GM12878 (cell line): Measurements from ENCODE around the gene PRICKLE4. TPM values are rescaled to one million over a fixed set of nuclear protein-coding genes. Genes with fewer than 3 reads are reported as not detected.

ENCODE experiments used
- ATAC-seq: fragments of 200-7000 bp; cut with Tn5 transposase; 3 replicates; pipeline ENCODE4 v1.9.1; 2020; ENCODE audit warnings: mild to moderate bottlenecking, moderate library complexity
- BruUV-seq: library from RNA; stranded (reverse); fragments of 400-500 nt; replicated peaks from 2 replicates; lab custom pipeline; 2021; lab: Mats Ljungman, UMichigan
- CTCF ChIA-PET: fragments of 300-600 bp; sonication (Branson Sonifier 250); formaldehyde crosslinking; extraction: SDS; loops from one replicate; lab custom pipeline; 2021; ENCODE audit warnings: inconsistent platforms; lab: Yijun Ruan, JAX
- POLR2A ChIA-PET: fragments of 350-600 bp; formaldehyde crosslinking; extraction: SDS; loops from one replicate; lab custom pipeline; 2021; ENCODE audit warnings: inconsistent platforms; lab: Charles Lee
- RAD21 ChIA-PET: fragments of 300-600 bp; sonication (Branson Sonifier 250); formaldehyde crosslinking; loops from one replicate; lab custom pipeline; 2023; ENCODE audit warnings: antibody characterized with exemption; ENCODE audit not compliant: unreplicated experiment; lab: Charles Lee
- SMC1A ChIA-PET: fragments of 300-600 bp; sonication (Branson Sonifier 250); formaldehyde crosslinking; loops from one replicate; lab custom pipeline; 2023; ENCODE audit not compliant: unreplicated experiment, uncharacterized antibody; lab: Charles Lee
- DNase-seq: peaks from one replicate; pipeline ENCODE4 v3.0.0-alpha.2; 2011; ENCODE audit warnings: low read depth, low spot score
- FAIRE-seq: peaks from 3 replicates; lab custom pipeline; 2011; peaks lifted over from hg19 to GRCh38; lab: Jason Lieb, UNC
- H2AFZ ChIP-seq: 2 replicates; pipeline ENCODE4 v1.6.0; 2011; ENCODE audit warnings: low read depth, low read length, control low read depth; ENCODE audit not compliant: control insufficient read depth
- H3K27ac ChIP-seq: 2 replicates; pipeline ENCODE4 v1.5.1; 2011; ENCODE audit warnings: control low read depth; ENCODE audit not compliant: control insufficient read depth, insufficient read depth
- H3K27me3 ChIP-seq, 2 experiments: replicated peaks in 1 of 2; 2 replicates each; pipeline versions ENCODE4 v1.6.0 to v1.6.1; 2011; ENCODE audit warnings: low read length in 1 of 2; ENCODE audit not compliant: control insufficient read depth in 2 of 2, insufficient read depth in 2 of 2
- H3K36me3 ChIP-seq, 2 experiments: 2 replicates each; pipeline ENCODE4 v1.5.1; 2011; ENCODE audit warnings: low read length in 1 of 2; ENCODE audit not compliant: control insufficient read depth in 2 of 2, insufficient read depth in 2 of 2
- H3K4me1 ChIP-seq: 2 replicates; pipeline ENCODE4 v1.6.1; 2011; ENCODE audit warnings: mild to moderate bottlenecking, low read length, moderate library complexity, mixed read lengths; ENCODE audit not compliant: control insufficient read depth, insufficient read depth
- H3K4me2 ChIP-seq: 2 replicates; pipeline ENCODE4 v1.6.0; 2011; ENCODE audit warnings: control low read depth; ENCODE audit not compliant: control insufficient read depth, insufficient read depth
- H3K4me3 ChIP-seq: fragments of 200-600 bp; sonication (generic); 2 replicates; pipeline ENCODE4 v1.5.1; 2016
- H3K79me2 ChIP-seq: 2 replicates; pipeline ENCODE4 v1.6.0; 2011; ENCODE audit warnings: low read length; ENCODE audit not compliant: control insufficient read depth, insufficient read depth
- H3K9ac ChIP-seq: 2 replicates; pipeline ENCODE4 v1.8.0; 2011; ENCODE audit warnings: low read length, control low read depth, mixed read lengths; ENCODE audit not compliant: control insufficient read depth, insufficient read depth
- H3K9me3 ChIP-seq: replicated peaks from 3 replicates; pipeline ENCODE4 v1.5.1; 2011; ENCODE audit warnings: mild to moderate bottlenecking, low read length; ENCODE audit not compliant: control insufficient read depth, insufficient read depth
- H4K20me1 ChIP-seq: 2 replicates; pipeline ENCODE4 v1.6.0; 2011; ENCODE audit not compliant: control insufficient read depth, insufficient read depth
- CBX5 ChIP-seq: sonication (generic); IDR thresholded peaks from 2 replicates; pipeline ENCODE4 v1.6.1; 2016; ENCODE audit warnings: low read depth, moderate library complexity, mild to moderate bottlenecking, inconsistent platforms
- CEBPB ChIP-seq, 2 experiments: fragments of 150-350 bp in 1 of 2; IDR thresholded peaks; 2 replicates each; pipeline ENCODE4 v1.6.1; 2012 to 2014; ENCODE audit warnings: low read depth in 2 of 2, low read length in 2 of 2, borderline replicate concordance in 1 of 2, inconsistent platforms in 1 of 2
- CEBPZ ChIP-seq: fragments of 150-350 bp; IDR thresholded peaks from 2 replicates; pipeline ENCODE4 v1.6.1; 2016; ENCODE audit warnings: low read depth, low read length
- CREM ChIP-seq: IDR thresholded peaks from 2 replicates; pipeline ENCODE4 v1.6.1; 2014; ENCODE audit warnings: antibody characterized with exemption, low read depth
- DPF2 ChIP-seq: fragments of 450-650 bp; IDR thresholded peaks from 2 replicates; pipeline ENCODE4 v1.6.1; 2017; ENCODE audit warnings: mild to moderate bottlenecking
- FOS ChIP-seq: IDR thresholded peaks from 3 replicates; pipeline ENCODE4 v1.6.1; 2011; ENCODE audit warnings: borderline replicate concordance; ENCODE audit not compliant: insufficient read length; ENCODE audit errors: extremely low read depth
- MYB ChIP-seq: fragments of 150-350 bp; IDR thresholded peaks from 2 replicates; pipeline ENCODE4 v1.6.1; 2014; ENCODE audit warnings: mild to moderate bottlenecking, low read depth, low read length, borderline replicate concordance
- PRDM15 ChIP-seq: fragments of 450-650 bp; formaldehyde crosslinking; IDR thresholded peaks from 2 replicates; pipeline ENCODE4 v1.4.0; 2020; ENCODE audit warnings: mild to moderate bottlenecking, moderate library complexity
- RBBP5 ChIP-seq: fragments of 200-600 bp; sonication (generic); conservative IDR thresholded peaks from 2 replicates; pipeline ENCODE4 v1.6.1; 2016
- RCOR1 ChIP-seq: conservative IDR thresholded peaks from 2 replicates; pipeline ENCODE4 v1.6.1; 2012; ENCODE audit warnings: low read depth, low read length, improper control_type of control experiment
- RFX5 ChIP-seq: IDR thresholded peaks from 2 replicates; pipeline ENCODE4 v1.6.1; 2011; ENCODE audit warnings: low read depth, low read length, improper control_type of control experiment
- WGBS: methylation state at CpG from one replicate; pipeline ENCODE4 v1.1.6; 2016; ENCODE audit warnings: low lambda C conversion rate; ENCODE audit not compliant: insufficient replicate concordance, insufficient coverage; ENCODE audit errors: missing lambda C conversion rate; 5-methylcytosine and 5-hydroxymethylcytosine counted together
- in situ Hi-C: fragments of 300-500 bp; cut with MboI; formaldehyde crosslinking; loops from 9 replicates; pipeline ENCODE4 v1.14.3; 2018; ENCODE audit warnings: mixed read lengths
- intact Hi-C: fragments of 100-400 bp; cut with micrococcal nuclease; formaldehyde crosslinking; loops from one replicate; pipeline ENCODE4 v1.14.2; 2022; ENCODE audit not compliant: unreplicated experiment
- polyA plus RNA-seq, 11 experiments: library from polyadenylated mRNA; depleted of rRNA in 4 of 11; unstranded in 6 of 11; stranded (reverse) in 5 of 11; fragments of >200 nt; fragmentation: Nextera tagmentation in 4 of 11; fragmentation: Illumina TruSeq in 1 of 11; extraction: Ambion mirVana in 4 of 11; extraction: Trizol in 1 of 11; gene quantifications; 1 replicate in 1 of 11; 2 replicates in 10 of 11; pipeline versions ENCODE4 v1.2.1 to v1.2.3, GENCODE V29; 2011 to 2016; ENCODE audit warnings: inconsistent platforms in 2 of 11, missing spikeins in 2 of 11, low read depth in 1 of 11
- total RNA-seq, 4 experiments: library from RNA; depleted of rRNA in 3 of 4; stranded (reverse); fragments of >200 nt in 3 of 4; fragmentation: Illumina TruSeq in 1 of 4; extraction: Trizol in 1 of 4; gene quantifications; 2 replicates each; pipeline versions ENCODE4 v1.2.1 to v1.2.3, GENCODE V29; 2013 to 2021
- TF ChIP-seq, protein P1 (sequence below): fragments of 150-350 bp; IDR thresholded peaks from 2 replicates; pipeline ENCODE4 v1.6.1; 2014; ENCODE audit warnings: mild to moderate bottlenecking, low read depth, low read length

The PRICKLE4 gene
- total and polyA plus RNA-seq, 10 of the 15 experiments (the other 5 are each of a cell fraction or from before 2014, with no cell fraction given), result 0.33 to 0.85 (median 0.35) TPM; not detected in 7

- peak overlapping the region; percentile 51 for H2AFZ ChIP-seq
- FAIRE-seq, result no peak
- in situ Hi-C loops (no loop called here), intact Hi-C loops (loop anchor here (5.0 kb wide), 2 partner anchors 72 to 412 kb away; no protein-coding TSS in a partner anchor)
- no peaks in the 10 kb centered on the region for H3K27me3 ChIP-seq
- CTCF ChIA-PET, result no interaction called here
- TF ChIP-seq PRDM15 (CRISPR knock-in tag) (no peak), CREM (no peak), RFX5 (no peak), CEBPZ (no peak), MYB (no peak), CEBPB (IDR thresholded peaks at IDR 0.05; ENCODE audit: borderline replicate concordance in 1 of 2, low read depth in 2 of 2, low read length in 2 of 2) (no peak), FOS (no peak), DPF2 (no peak), CBX5 (no peak), RCOR1 (no peak), RBBP5 (no peak)
- TF ChIP-seq, protein P1, sequence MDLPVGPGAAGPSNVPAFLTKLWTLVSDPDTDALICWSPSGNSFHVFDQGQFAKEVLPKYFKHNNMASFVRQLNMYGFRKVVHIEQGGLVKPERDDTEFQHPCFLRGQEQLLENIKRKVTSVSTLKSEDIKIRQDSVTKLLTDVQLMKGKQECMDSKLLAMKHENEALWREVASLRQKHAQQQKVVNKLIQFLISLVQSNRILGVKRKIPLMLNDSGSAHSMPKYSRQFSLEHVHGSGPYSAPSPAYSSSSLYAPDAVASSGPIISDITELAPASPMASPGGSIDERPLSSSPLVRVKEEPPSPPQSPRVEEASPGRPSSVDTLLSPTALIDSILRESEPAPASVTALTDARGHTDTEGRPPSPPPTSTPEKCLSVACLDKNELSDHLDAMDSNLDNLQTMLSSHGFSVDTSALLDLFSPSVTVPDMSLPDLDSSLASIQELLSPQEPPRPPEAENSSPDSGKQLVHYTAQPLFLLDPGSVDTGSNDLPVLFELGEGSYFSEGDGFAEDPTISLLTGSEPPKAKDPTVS, result no peak
- peaks cover 0 to 3% of the 10 kb centered on the region in 2 experiments; a peak in 1 of 4 replicates for H3K36me3 ChIP-seq
- DNase-seq, result no peak
- peak overlapping the region; percentile 89 for H3K4me2 ChIP-seq
- no peak overlapping the region for H3K27ac ChIP-seq
- H3K4me1 ChIP-seq, result peaks cover 13% of the 10 kb centered on the region
- H3K9ac ChIP-seq, result peak overlapping the region; percentile 72
- SMC1A ChIA-PET, result interaction anchor here (0.6 kb wide), 1 partner anchor 266 kb away, joined by 3 read pairs; no protein-coding TSS in a partner anchor
- POLR2A ChIA-PET, result no interaction called here
- BruUV-seq, result no TSS peak
- RAD21 ChIA-PET, result interaction anchor here (0.6 to 1.0 kb wide), 5 partner anchors 48 to 267 kb away, joined by 3 to 5 read pairs (median 4); no protein-coding TSS in a partner anchor
- 7% methylated on average over 5 of the region's 16 CpGs for WGBS
- H3K79me2 ChIP-seq, result no peaks in the 10 kb centered on the region
- ATAC-seq, result no peak
- peak overlapping the region; percentile 67 for H3K4me3 ChIP-seq
- H4K20me1 ChIP-seq, result no peaks in the 10 kb centered on the region
- H3K9me3 ChIP-seq, result no peaks in the 10 kb centered on the region
Observed at GRCh38 chr6:41779336-41779735, 1.2 kb upstream of the PRICKLE4 start.
